HepG2 (cell line): ENCODE results near the gene FKBP5. TPM values are rescaled to one million over a fixed set of nuclear protein-coding genes. Genes with fewer than 3 reads are reported as not detected.

ENCODE experiments used
- ATAC-seq: fragments of 200-7000 bp; cut with Tn5 transposase; 3 replicates; pipeline ENCODE4 v1.9.1; 2020; ENCODE audit warnings: mild to moderate bottlenecking, moderate library complexity
- BruUV-seq: library from RNA; stranded (reverse); fragments of 400-500 nt; replicated peaks from 2 replicates; lab custom pipeline; 2021; lab: Mats Ljungman, UMichigan
- CTCF ChIA-PET: fragments of 300-600 bp; formaldehyde crosslinking; extraction: SDS; loops from one replicate; lab custom pipeline; 2021; ENCODE audit warnings: low total read pairs, inconsistent platforms, low intra/inter-chr PET ratio; lab: Yijun Ruan, JAX
- POLR2A ChIA-PET: fragments of 350-600 bp; sonication (Branson Sonifier 250); formaldehyde crosslinking; loops from one replicate; lab custom pipeline; 2020; ENCODE audit warnings: antibody characterized with exemption, inconsistent platforms; lab: Yijun Ruan, JAX
- DNase-seq: peaks from one replicate; pipeline ENCODE4 v3.0.0-alpha.2; 2015; ENCODE audit warnings: low spot score
- FAIRE-seq: peaks from 3 replicates; lab custom pipeline; 2011; peaks lifted over from hg19 to GRCh38; lab: Jason Lieb, UNC
- H2AFZ ChIP-seq: one replicate; pipeline ENCODE4 v1.6.1; 2011; ENCODE audit warnings: low read length, inconsistent platforms
- H3K27ac ChIP-seq: fragments of 300-600 bp; 3 replicates; pipeline ENCODE4 v1.8.0; 2011; ENCODE audit warnings: mixed run types, mild to moderate bottlenecking, mixed read lengths, low read length, inconsistent platforms; ENCODE audit not compliant: insufficient read depth; ENCODE audit errors: extremely low read length
- H3K27me3 ChIP-seq, 2 experiments: fragments of 200-600 bp in 1 of 2; 2 replicates in 1 of 2; 3 replicates in 1 of 2; pipeline versions ENCODE4 v1.6.0 to v1.8.0; 2011; ENCODE audit warnings: low read length in 2 of 2, mild to moderate bottlenecking in 2 of 2, moderate library complexity in 2 of 2, inconsistent platforms in 1 of 2; ENCODE audit not compliant: insufficient read depth in 2 of 2, control insufficient read depth in 1 of 2
- H3K36me3 ChIP-seq, 2 experiments: fragments of 200-600 bp in 1 of 2; replicated peaks in 1 of 2; 2 replicates in 1 of 2; 3 replicates in 1 of 2; pipeline versions ENCODE4 v1.5.1 to v1.8.0; 2011; ENCODE audit warnings: low read length in 2 of 2, inconsistent platforms in 1 of 2; ENCODE audit not compliant: insufficient read depth in 2 of 2, control insufficient read depth in 1 of 2
- H3K4me1 ChIP-seq: 2 replicates; pipeline ENCODE4 v1.5.1; 2012; ENCODE audit warnings: low read length, inconsistent platforms; ENCODE audit not compliant: insufficient read depth
- H3K4me2 ChIP-seq: 2 replicates; pipeline ENCODE4 v1.6.0; 2011; ENCODE audit warnings: low read depth, low read length, inconsistent platforms
- H3K4me3 ChIP-seq, 3 experiments: fragments of 200-600 bp in 1 of 3; sonication (generic), shearing (Covaris generic) in 1 of 3; replicated peaks in 1 of 3; 2 replicates each; pipeline ENCODE4 v1.5.1; 2011 to 2016; ENCODE audit warnings: low read length in 3 of 3, inconsistent platforms in 2 of 3, low read depth in 2 of 3, mild to moderate bottlenecking in 2 of 3, control low read depth in 1 of 3, mixed read lengths in 1 of 3; ENCODE audit not compliant: insufficient read depth in 1 of 3
- H3K79me2 ChIP-seq: one replicate; pipeline ENCODE4 v1.6.1; 2011; ENCODE audit warnings: low read length, inconsistent platforms; ENCODE audit not compliant: insufficient read depth
- H3K9ac ChIP-seq: 2 replicates; pipeline ENCODE4 v1.6.0; 2011; ENCODE audit warnings: mild to moderate bottlenecking, low read depth, low read length, inconsistent platforms; ENCODE audit not compliant: insufficient read depth
- H3K9me3 ChIP-seq: 2 replicates; pipeline ENCODE4 v1.5.1; 2012; ENCODE audit warnings: mild to moderate bottlenecking, low read length
- H4K20me1 ChIP-seq: 2 replicates; pipeline ENCODE4 v1.6.0; 2011; ENCODE audit warnings: inconsistent platforms, mild to moderate bottlenecking, low read length, moderate library complexity; ENCODE audit not compliant: insufficient read depth
- ARID2 ChIP-seq: sonication (generic); formaldehyde crosslinking; IDR thresholded peaks from 2 replicates; pipeline ENCODE4 v1.8.1; 2022; ENCODE audit warnings: mild to moderate bottlenecking, missing genetic modification reagents, borderline replicate concordance
- DBP ChIP-seq: sonication (generic); formaldehyde crosslinking; IDR thresholded peaks from 2 replicates; pipeline ENCODE4 v1.4.0; 2020; ENCODE audit warnings: missing genetic modification reagents; ENCODE audit errors: not compliant biosample characterization
- DPF2 ChIP-seq: sonication (generic); formaldehyde crosslinking; IDR thresholded peaks from 2 replicates; pipeline ENCODE4 v1.4.0; 2020; ENCODE audit warnings: mild to moderate bottlenecking, low read depth, missing genetic modification reagents, borderline replicate concordance
- EHMT2 ChIP-seq: fragments of 200-600 bp; sonication (generic); IDR thresholded peaks from 2 replicates; pipeline ENCODE4 v1.7.0; 2017; ENCODE audit warnings: antibody characterized with exemption, low read depth, low read length, borderline replicate concordance
- MIER3 ChIP-seq: IDR thresholded peaks from 2 replicates; pipeline ENCODE4 v1.6.1; 2016; ENCODE audit warnings: missing compliant biosample characterization, borderline replicate concordance
- SETDB1 ChIP-seq: sonication (generic); formaldehyde crosslinking; IDR thresholded peaks from 2 replicates; pipeline ENCODE4 v1.5.1; 2020; ENCODE audit warnings: missing genetic modification reagents, mild to moderate bottlenecking, borderline replicate concordance
- ZBTB43 ChIP-seq: sonication (generic); formaldehyde crosslinking; conservative IDR thresholded peaks from 2 replicates; pipeline ENCODE4 v1.4.0; 2020; ENCODE audit warnings: missing genetic modification reagents
- ZNF232 ChIP-seq: sonication (generic); formaldehyde crosslinking; IDR thresholded peaks from 2 replicates; pipeline ENCODE4 v1.4.0; 2020; ENCODE audit warnings: missing genetic modification reagents, borderline replicate concordance
- ZNF746 ChIP-seq: sonication (generic); formaldehyde crosslinking; IDR thresholded peaks from 2 replicates; pipeline ENCODE4 v1.8.0; 2022; ENCODE audit warnings: mild to moderate bottlenecking, missing genetic modification reagents
- ZNF776 ChIP-seq: sonication (generic); formaldehyde crosslinking; IDR thresholded peaks from 2 replicates; pipeline ENCODE4 v1.4.0; 2020; ENCODE audit warnings: mild to moderate bottlenecking, missing genetic modification reagents
- ZNF841 ChIP-seq: sonication (generic); formaldehyde crosslinking; IDR thresholded peaks from 2 replicates; pipeline ENCODE4 v1.8.1; 2023; ENCODE audit warnings: missing genetic modification reagents, borderline replicate concordance
- ZSCAN30 ChIP-seq: sonication (generic); formaldehyde crosslinking; IDR thresholded peaks from 2 replicates; pipeline ENCODE4 v1.5.0; 2020; ENCODE audit warnings: mild to moderate bottlenecking, missing genetic modification reagents
- ZZZ3 ChIP-seq: sonication (generic); formaldehyde crosslinking; IDR thresholded peaks from 2 replicates; pipeline ENCODE4 v1.4.0; 2020; ENCODE audit warnings: missing genetic modification reagents, mild to moderate bottlenecking, borderline replicate concordance
- in situ Hi-C: cut with HindIII; loops from 2 replicates; pipeline ENCODE4 v1.10.0; 2017; ENCODE audit warnings: low pct_unique_long_range_greater_than_20kb; ENCODE audit not compliant: extremely low pct_ligation_motif_present
- intact Hi-C: fragments of 100-400 bp; cut with micrococcal nuclease; formaldehyde crosslinking; loops from one replicate; pipeline ENCODE4 v1.10.0; 2022; ENCODE audit not compliant: unreplicated experiment
- polyA plus RNA-seq, 8 experiments: library from polyadenylated mRNA; depleted of rRNA in 3 of 8; stranded (reverse) in 7 of 8; unstranded in 1 of 8; fragments of >200 nt; fragmentation: Illumina TruSeq in 4 of 8; extraction: Trizol in 4 of 8; gene quantifications; 2 replicates each; pipeline versions ENCODE4 v1.2.1 to v1.2.3, GENCODE V29; 2011 to 2016; ENCODE audit warnings: low read depth in 4 of 8, missing spikeins in 1 of 8, mixed read lengths in 1 of 8; ENCODE audit not compliant: insufficient read depth in 1 of 8
- total RNA-seq, 5 experiments: library from RNA; depleted of rRNA; stranded (reverse); fragments of >200 nt; fragmentation: Illumina TruSeq; extraction: Trizol; gene quantifications; 2 replicates each; pipeline ENCODE4 v1.2.3, GENCODE V29; 2016; ENCODE audit warnings: low read depth in 1 of 5

The FKBP5 gene
- total and polyA plus RNA-seq, 2 of the 13 experiments (the other 11 are each of a cell fraction or from before 2014, with no cell fraction given): 8.0 to 17.4 TPM

GRCh38 chr6:35586542-35586941 lies 102.2 kb downstream of the FKBP5 start:
- ChIA-PET POLR2A (no interaction called here), CTCF (interaction anchor here (0.6 kb wide), 1 partner anchor 199 kb away, joined by 3 read pairs; no protein-coding TSS in a partner anchor)
- in situ Hi-C loops: no loop called here
- no peak overlapping the region for H3K4me3 ChIP-seq
- H3K27me3 ChIP-seq: no peaks in the 10 kb centered on the region
- no peaks in the 10 kb centered on the region for H3K9me3 ChIP-seq
- no peaks in the 10 kb centered on the region for H4K20me1 ChIP-seq
- ATAC-seq (no peak), FAIRE-seq (no peak), DNase-seq (no peak)
- intact Hi-C loops: no loop called here
- no peak overlapping the region for H3K9ac ChIP-seq
- H3K4me2 ChIP-seq: no peak overlapping the region
- BruUV-seq: no TSS peak
- TF ChIP-seq ARID2 (CRISPR knock-in tag) (no peak), ZNF841 (CRISPR knock-in tag) (no peak), DPF2 (CRISPR knock-in tag) (no peak), ZSCAN30 (no peak), DBP (no peak), SETDB1 (CRISPR knock-in tag) (no peak), ZNF746 (CRISPR knock-in tag) (no peak), ZNF232 (no peak), ZNF776 (CRISPR knock-in tag) (no peak), EHMT2 (no peak), MIER3 (CRISPR knock-in tag) (no peak), ZZZ3 (no peak), ZBTB43 (CRISPR knock-in tag) (no peak)
- H3K4me1 ChIP-seq: no peaks in the 10 kb centered on the region
- H2AFZ ChIP-seq: no peak overlapping the region
- H3K79me2 ChIP-seq: no peaks in the 10 kb centered on the region
- H3K36me3 ChIP-seq: peaks cover 4 to 44% of the 10 kb centered on the region in 2 experiments
- H3K27ac ChIP-seq: no peak overlapping the region
